ENCODE data around the gene LRMDA.

- no peak for TF ChIP-seq CTCF (IDR thresholded peaks at IDR 0.05; ENCODE audit: extremely low read depth in 1 of 2, insufficient read depth in 1 of 2, low read depth in 1 of 2, low read length in 2 of 2)
- no peak for TF ChIP-seq EZH2 (IDR thresholded peaks at IDR 0.05; ENCODE audit: borderline replicate concordance, low read depth, low read length, severe bottlenecking)
- no peak for TF ChIP-seq MYC (IDR thresholded peaks at IDR 0.05; ENCODE audit: low read depth, low read length)
- TF ChIP-seq POLR2A (IDR thresholded peaks at IDR 0.05; ENCODE audit: low read depth, low read length): no peak
- no peak for TF ChIP-seq MAX (IDR thresholded peaks at IDR 0.05; ENCODE audit: insufficient read depth, insufficient read length)
- no peak for TF ChIP-seq FOS (IDR thresholded peaks at IDR 0.05; ENCODE audit: borderline replicate concordance, insufficient read depth, low read length)
- TF ChIP-seq POLR2AphosphoS5 (IDR thresholded peaks at IDR 0.05; ENCODE audit: insufficient read depth, low read depth, low read length): no peak
- TF ChIP-seq GATA2 (IDR thresholded peaks at IDR 0.05; ENCODE audit: insufficient read depth, insufficient read length, low read depth, low read length): no peak
- TF ChIP-seq JUN (IDR thresholded peaks at IDR 0.05; ENCODE audit: borderline replicate concordance, insufficient read depth, insufficient read length, low read depth): no peak
These were observed 53.3 kb downstream of the LRMDA start for GRCh38 chr10:75484717-75485116.
